Measurements from ENCODE around the gene PLA2G6. TPM values are rescaled to one million over a fixed set of nuclear protein-coding genes. Genes with fewer than 3 reads are reported as not detected.
A peak's percentile ranks its signal among the peaks of the same experiment; 100 is the strongest.
"Not testable (repeated sequence)": the region's sequence is repeated elsewhere in the genome, so short reads cannot be mapped to it uniquely, and the experiment has no call there.

The PLA2G6 gene
- total and polyA plus RNA-seq, 2 experiments from 2014 or later = 28.2 to 30.2 TPM

DNA sequence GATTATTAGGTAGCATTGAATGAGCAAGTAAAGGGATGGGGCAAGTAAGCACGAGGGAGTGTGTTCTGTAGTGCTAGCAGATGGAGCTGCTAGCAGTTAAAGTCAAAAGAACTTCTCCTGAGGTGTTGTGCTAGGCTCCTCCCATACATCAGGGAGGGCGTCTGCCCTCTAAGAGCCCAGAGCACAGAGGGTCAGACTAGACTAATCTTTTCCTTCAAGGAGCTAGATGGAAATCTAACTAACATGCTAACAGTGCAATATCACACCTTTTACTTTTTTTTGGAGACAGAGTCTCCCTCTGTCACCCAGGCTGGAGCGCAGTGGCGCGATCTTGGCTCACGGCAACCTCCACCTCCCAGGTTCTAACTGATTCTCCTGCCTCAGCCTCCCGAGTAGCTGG, 3.2 kb upstream of the PLA2G6 start:
- no peak overlapping the region for H3K27ac ChIP-seq

DNA sequence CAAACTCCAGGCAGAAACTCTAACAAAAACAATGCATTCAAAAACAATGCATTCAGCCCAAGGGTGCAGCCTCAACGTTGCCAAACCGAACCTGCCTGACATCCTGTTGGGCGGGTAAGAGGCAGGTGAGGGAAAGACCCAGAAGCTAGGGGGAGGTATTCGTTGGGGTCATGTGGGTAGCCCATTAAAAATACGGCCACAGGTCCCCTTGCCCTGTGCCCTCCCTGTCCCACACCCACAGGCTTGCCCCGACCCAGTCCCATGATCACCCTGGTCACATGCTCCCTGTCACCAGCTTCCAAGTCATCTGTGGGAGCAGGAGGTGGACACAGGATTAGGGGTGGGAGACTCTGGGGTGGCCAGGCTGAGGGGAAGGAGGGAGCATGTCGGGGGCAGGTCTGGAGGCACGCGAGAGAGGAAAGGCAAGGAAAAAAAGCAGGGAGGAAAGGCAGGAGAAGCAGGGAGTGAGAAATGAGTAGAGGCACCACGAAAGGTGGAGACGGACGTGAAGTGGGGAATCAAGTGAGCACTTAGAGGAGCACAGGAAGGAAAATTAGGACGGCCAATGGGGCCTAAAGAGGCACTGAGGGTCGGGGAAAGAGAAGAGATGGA, 683 bp downstream of the PLA2G6 start:
- Histone ChIP-seq H3K4me2 (peak overlapping the region; percentile 81), H3K9me2 (replicated peaks; ENCODE audit: insufficient read depth) (no peaks in the 10 kb centered on the region), H3K4me3 (peak overlapping the region; percentile 30), H3K27me3 (no peaks in the 10 kb centered on the region), H3K27ac (peak overlapping the region; percentile 97), H3K36me3 (replicated peaks; ENCODE audit: insufficient read depth, low read depth) (no peaks in the 10 kb centered on the region), H4K20me1 (ENCODE audit: insufficient read depth, poor library complexity, severe bottlenecking) (no peaks in the 10 kb centered on the region), H3K9me3 (ENCODE audit: low read depth) (no peaks in the 10 kb centered on the region), H2AFZ (no peak overlapping the region), H3K4me1 (ENCODE audit: insufficient read depth) (peaks cover 24% of the 10 kb centered on the region), H3K79me2 (peaks cover 11% of the 10 kb centered on the region)
- WGBS (ENCODE audit: low lambda C conversion rate, missing lambda C conversion rate) = 26% methylated on average over 13 of the region's 14 CpGs
- DNase-seq (ENCODE audit: low spot score) = peak; percentile 66
- no peak for TF ChIP-seq EZH2 (IDR thresholded peaks at IDR 0.05; ENCODE audit: borderline replicate concordance)
- TF ChIP-seq CTCF (IDR thresholded peaks at IDR 0.05; ENCODE audit: poor library complexity) = no peak
- no peak for TF ChIP-seq EZH2phosphoT487 (IDR thresholded peaks at IDR 0.05; ENCODE audit: low read depth, severe bottlenecking, unreplicated experiment)

More for the DNA sequence above, 3.2 kb upstream of the PLA2G6 start:
- Histone ChIP-seq H3K4me1 (ENCODE audit: insufficient read depth) (peaks cover 21% of the 10 kb centered on the region), H3K4me3 (no peak overlapping the region), H3K4me2 (no peak overlapping the region), H3K36me3 (replicated peaks; ENCODE audit: insufficient read depth, low read depth) (no peaks in the 10 kb centered on the region), H2AFZ (no peak overlapping the region), H3K9me2 (replicated peaks; ENCODE audit: insufficient read depth) (no peaks in the 10 kb centered on the region), H3K27me3 (no peaks in the 10 kb centered on the region), H4K20me1 (ENCODE audit: insufficient read depth, poor library complexity, severe bottlenecking) (no peaks in the 10 kb centered on the region), H3K79me2 (no peaks in the 10 kb centered on the region), H3K9me3 (ENCODE audit: low read depth) (no peaks in the 10 kb centered on the region)
- 73% methylated on average over 7 of the region's 7 CpGs for WGBS (ENCODE audit: low lambda C conversion rate, missing lambda C conversion rate)
- DNase-seq (ENCODE audit: low spot score) = no peak
- no peak for TF ChIP-seq EZH2phosphoT487 (IDR thresholded peaks at IDR 0.05; ENCODE audit: low read depth, severe bottlenecking, unreplicated experiment)
- no peak for TF ChIP-seq EZH2 (IDR thresholded peaks at IDR 0.05; ENCODE audit: borderline replicate concordance)
- no peak for TF ChIP-seq CTCF (IDR thresholded peaks at IDR 0.05; ENCODE audit: poor library complexity)

DNA sequence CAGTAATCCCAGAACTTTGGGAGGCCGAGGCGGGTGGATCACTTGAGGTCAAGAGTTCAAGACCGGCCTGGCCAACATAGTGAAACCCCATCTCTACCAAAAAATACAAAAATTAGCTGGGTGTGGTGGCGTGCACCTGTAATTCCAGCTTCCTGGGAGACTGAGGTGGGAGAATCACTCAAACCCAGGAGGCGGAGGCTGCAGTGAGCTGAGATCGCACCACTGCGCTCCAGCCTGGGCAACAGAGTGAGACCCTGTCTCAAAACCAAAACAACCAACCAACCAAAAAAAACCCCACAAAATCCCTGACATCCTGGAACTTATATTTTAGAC, 3.1 kb downstream of the PLA2G6 start:
- not testable (repeated sequence) for DNase-seq (ENCODE audit: low spot score); H3K27me3 ChIP-seq; H3K9me2 ChIP-seq (replicated peaks; ENCODE audit: insufficient read depth); H3K4me3 ChIP-seq; H3K9me3 ChIP-seq (ENCODE audit: low read depth); H3K36me3 ChIP-seq (replicated peaks; ENCODE audit: insufficient read depth, low read depth); H4K20me1 ChIP-seq (ENCODE audit: insufficient read depth, poor library complexity, severe bottlenecking); H2AFZ ChIP-seq; H3K4me2 ChIP-seq
- Histone ChIP-seq H3K27ac (peak overlapping the region; percentile 97), H3K4me1 (ENCODE audit: insufficient read depth) (peaks cover 24% of the 10 kb centered on the region), H3K79me2 (peaks cover 14% of the 10 kb centered on the region)
- 95% methylated on average over 7 of the region's 7 CpGs for WGBS (ENCODE audit: low lambda C conversion rate, missing lambda C conversion rate)

DNA sequence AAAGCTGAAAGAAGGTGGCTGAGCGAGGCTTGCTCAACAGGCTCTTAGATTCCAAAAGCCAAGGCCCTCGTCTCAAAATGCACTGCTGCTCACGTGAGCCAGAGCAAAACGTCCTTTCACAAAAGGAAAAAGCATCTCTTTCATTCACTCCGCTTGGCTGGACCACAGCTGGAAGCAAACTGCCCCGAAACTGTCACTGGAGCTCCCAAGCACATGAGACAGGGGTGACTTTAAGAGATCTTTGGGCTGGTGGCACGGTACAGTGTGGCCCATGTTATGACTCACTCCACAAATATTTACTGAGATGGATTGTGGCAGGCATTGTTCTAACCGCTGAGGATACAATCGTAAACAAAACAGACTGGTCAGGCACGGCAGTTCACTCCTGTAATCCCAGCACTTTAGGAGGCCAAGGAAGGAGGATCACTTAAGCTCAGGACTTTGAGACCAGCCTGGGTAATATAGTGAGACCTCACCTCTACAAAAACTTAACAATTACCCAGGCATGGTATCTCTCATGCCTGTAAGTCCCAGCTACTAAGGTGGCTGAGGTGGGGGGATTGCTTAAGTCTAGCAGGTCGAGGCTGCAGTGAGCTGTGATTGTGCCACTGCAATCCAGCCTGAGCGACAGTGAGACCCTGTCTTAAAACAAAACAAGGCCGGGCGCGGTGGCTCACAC, 3.6 kb downstream of the PLA2G6 start:
- TF ChIP-seq EZH2phosphoT487 (IDR thresholded peaks at IDR 0.05; ENCODE audit: low read depth, severe bottlenecking, unreplicated experiment) = no peak
- TF ChIP-seq CTCF (IDR thresholded peaks at IDR 0.05; ENCODE audit: poor library complexity) = no peak
- TF ChIP-seq EZH2 (IDR thresholded peaks at IDR 0.05; ENCODE audit: borderline replicate concordance) = no peak
- H2AFZ ChIP-seq = no peak overlapping the region
- 34% methylated on average over 15 of the region's 15 CpGs for WGBS (ENCODE audit: low lambda C conversion rate, missing lambda C conversion rate)

DNA sequence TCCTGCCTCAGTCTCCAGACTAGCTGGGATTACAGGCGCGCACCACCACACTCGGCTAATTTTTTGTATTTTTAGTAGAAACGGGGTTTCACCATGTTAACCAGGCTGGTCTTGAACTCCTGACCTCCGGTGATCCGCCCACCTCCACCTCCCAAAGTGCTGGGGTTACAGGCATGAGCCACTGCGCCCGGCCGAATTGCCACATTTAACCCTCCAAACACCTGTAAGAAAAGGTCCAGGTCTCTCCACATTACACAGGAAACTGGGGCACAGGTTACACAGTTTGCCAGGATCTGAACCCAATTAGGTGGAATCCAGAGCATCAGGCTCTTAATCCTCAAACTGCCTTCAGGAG, 4.1 kb downstream of the PLA2G6 start:
- not testable (repeated sequence) for H3K4me3 ChIP-seq; H3K27me3 ChIP-seq; H4K20me1 ChIP-seq (ENCODE audit: insufficient read depth, poor library complexity, severe bottlenecking); H3K9me3 ChIP-seq (ENCODE audit: low read depth); H2AFZ ChIP-seq; H3K9me2 ChIP-seq (replicated peaks; ENCODE audit: insufficient read depth); H3K36me3 ChIP-seq (replicated peaks; ENCODE audit: insufficient read depth, low read depth); DNase-seq (ENCODE audit: low spot score)
- Histone ChIP-seq H3K4me1 (ENCODE audit: insufficient read depth) (peaks cover 24% of the 10 kb centered on the region), H3K4me2 (peak overlapping the region; percentile 38), H3K79me2 (peaks cover 14% of the 10 kb centered on the region), H3K27ac (peak overlapping the region; percentile 97)
- 50% methylated on average over 9 of the region's 9 CpGs for WGBS (ENCODE audit: low lambda C conversion rate, missing lambda C conversion rate)

More for the DNA sequence above, 3.6 kb downstream of the PLA2G6 start:
- H3K9me3 ChIP-seq (ENCODE audit: low read depth) = no peaks in the 10 kb centered on the region
- peak; percentile 80 for DNase-seq (ENCODE audit: low spot score)
- peaks cover 14% of the 10 kb centered on the region for H3K79me2 ChIP-seq
- H3K9me2 ChIP-seq (replicated peaks; ENCODE audit: insufficient read depth) = no peaks in the 10 kb centered on the region
- H3K27ac ChIP-seq = peak overlapping the region; percentile 97
- peaks cover 24% of the 10 kb centered on the region for H3K4me1 ChIP-seq (ENCODE audit: insufficient read depth)
- peak overlapping the region; percentile 38 for H3K4me2 ChIP-seq
- H3K27me3 ChIP-seq = no peaks in the 10 kb centered on the region
- H4K20me1 ChIP-seq (ENCODE audit: insufficient read depth, poor library complexity, severe bottlenecking) = no peaks in the 10 kb centered on the region
- H3K36me3 ChIP-seq (replicated peaks; ENCODE audit: insufficient read depth, low read depth) = no peaks in the 10 kb centered on the region
- no peak overlapping the region for H3K4me3 ChIP-seq

All from hepatocyte (in vitro differentiated cells).